ENCODE results near the gene HCRTR2. TPM values are rescaled to one million over a fixed set of nuclear protein-coding genes. Genes with fewer than 3 reads are reported as not detected.
A peak's percentile ranks its signal among the peaks of the same experiment; 100 is the strongest.
"Not testable (repeated sequence)": the region's sequence is repeated elsewhere in the genome, so short reads cannot be mapped to it uniquely, and the experiment has no call there.

The HCRTR2 gene
- not detected in 2 replicates for total RNA-seq

DNA sequence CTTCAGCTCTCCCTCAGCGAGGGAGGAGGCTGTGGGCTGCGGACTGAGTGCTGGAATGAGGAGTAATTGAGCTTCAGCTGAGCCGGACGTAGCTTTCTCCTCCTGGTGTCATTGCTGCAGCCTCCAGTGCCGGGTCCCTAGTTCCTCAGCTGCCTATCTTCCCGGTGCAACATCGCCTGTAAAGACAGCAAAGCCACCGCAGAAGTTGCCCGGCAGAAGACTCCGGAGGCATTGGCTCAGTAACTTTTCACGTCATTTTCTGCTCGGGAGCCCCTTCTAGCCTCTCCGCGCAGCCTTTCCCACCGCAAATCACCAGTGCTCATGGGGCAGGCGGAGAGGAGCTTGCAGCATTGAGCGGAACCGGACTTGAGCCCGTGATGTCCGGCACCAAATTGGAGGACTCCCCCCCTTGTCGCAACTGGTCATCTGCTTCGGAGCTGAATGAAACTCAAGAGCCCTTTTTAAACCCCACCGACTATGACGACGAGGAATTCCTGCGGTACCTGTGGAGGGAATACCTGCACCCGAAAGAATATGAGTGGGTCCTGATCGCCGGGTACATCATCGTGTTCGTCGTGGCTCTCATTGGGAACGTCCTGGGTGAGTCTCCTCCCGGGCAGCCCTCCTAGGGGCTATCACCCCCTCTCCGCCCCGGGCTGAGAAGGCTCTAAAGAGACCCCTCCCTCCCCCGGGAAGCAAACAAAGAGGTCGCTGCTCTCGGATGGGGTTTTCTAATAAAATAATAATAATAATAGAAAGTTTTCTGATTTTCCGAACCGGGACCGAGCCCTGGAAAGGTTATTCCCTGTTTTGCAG lies at the start of gene HCRTR2:
TSS of gene HCRTR2 (plus strand) at position 305 of the 816 bp plus-strand sequence. CDS start at position 378, 73 bp downstream.
- DNase-seq (ENCODE audit: low read depth): no peak

GRCh38 chr6:55130806-55131324 lies 43.5 kb upstream of the HCRTR2 start:
- peak; percentile 57 for DNase-seq (ENCODE audit: low read depth)

DNA sequence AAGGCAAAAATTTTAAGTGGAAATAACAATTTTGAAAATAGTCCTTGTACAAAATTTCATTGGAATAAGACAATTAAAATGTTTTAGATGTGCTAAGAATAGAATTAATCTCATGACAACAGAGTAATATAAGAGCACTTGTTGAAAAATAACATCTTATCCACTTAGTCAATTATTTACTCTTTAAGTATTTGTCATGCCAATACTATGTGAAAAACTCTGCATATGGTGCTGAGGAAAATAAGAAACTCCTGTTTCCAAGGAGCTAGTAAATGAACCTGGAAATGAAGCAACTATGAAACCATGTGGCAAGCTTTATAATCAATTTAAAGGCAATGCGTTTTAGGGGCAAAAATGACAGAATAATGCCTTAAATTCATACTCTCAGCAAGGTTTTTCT lies 42.7 kb upstream of the HCRTR2 start:
- DNase-seq (ENCODE audit: low read depth): peak; percentile 84

DNA sequence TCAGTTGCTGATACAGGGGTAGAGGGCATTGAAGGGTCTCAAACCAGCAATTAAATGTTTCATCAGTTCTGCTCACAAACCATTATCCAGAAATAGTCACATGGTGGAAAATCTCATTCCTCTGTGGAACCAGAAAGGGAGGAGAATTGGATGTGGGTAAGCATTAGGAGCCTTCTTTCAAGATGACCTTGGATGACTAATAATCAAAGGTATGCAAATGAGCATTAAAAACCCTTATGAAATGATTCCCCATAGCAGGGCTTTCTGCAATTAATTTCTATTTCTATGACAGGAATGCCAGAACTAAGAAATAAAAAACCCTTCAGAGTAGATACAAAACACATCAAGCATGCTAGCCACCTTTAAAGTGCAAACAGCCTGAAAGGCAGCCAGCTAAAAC lies 37.4 kb upstream of the HCRTR2 start:
- DNase-seq (ENCODE audit: low read depth): no peak

DNA sequence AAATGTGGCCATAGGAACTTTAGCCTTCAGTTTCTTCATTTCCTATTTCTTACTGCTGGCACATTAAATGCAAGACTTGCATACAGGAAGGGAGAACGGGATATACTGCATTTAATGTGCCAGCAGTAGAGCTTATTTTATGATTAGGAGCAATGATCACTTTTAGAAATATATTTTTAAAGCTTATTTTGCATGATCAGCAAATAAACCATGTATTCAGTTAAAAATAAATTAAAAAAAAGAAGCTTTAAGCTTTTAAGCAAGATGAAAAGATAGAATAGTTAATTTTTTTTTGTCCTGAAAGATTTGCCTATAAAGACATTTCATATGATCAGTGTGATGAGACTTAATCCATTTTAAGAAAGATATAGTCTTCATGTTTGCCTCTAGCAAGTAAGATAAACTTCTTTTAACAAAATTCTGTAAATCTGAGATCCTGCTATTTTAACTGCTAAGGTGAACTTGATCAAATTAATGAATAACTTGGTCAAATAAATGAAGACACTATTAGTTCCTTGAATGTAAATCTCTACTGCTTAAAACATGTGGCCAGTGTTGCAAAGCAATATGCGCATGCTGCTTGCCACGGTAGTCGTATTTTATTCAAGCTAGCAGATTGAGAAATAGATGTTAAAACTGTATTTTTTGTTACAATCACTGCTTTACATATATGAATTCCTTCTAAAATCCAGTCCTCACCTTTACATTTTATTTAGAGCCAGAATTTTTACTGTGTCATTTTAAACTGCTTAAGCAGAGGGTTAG lies 36.2 kb upstream of the HCRTR2 start:
- no peak for DNase-seq (ENCODE audit: low read depth)

DNA sequence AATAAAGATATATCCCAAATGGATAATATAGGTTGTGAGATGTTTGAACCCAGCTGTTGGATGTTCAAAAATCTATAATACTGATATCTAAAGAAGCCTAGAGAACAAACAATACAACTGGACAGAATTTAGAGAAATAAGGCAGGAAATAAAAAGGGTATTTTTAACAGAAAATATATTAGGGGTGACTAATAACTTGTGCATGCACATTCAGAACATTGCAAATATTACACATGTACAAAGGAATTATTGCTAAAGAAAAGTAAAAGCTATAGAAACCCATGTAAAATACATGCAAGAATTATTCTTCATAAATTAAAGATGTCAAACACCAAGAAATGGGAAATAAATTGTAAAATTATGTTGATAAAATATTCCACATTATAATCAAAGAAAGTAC lies 32.7 kb upstream of the HCRTR2 start:
- DNase-seq (ENCODE audit: low read depth): no peak

GRCh38 chr6:55142610-55143009 lies 31.7 kb upstream of the HCRTR2 start:
- DNase-seq (ENCODE audit: low read depth): no peak

GRCh38 chr6:55153284-55153683 lies 21.0 kb upstream of the HCRTR2 start:
- no peak for DNase-seq (ENCODE audit: low read depth)

GRCh38 chr6:55158784-55159183 lies 15.5 kb upstream of the HCRTR2 start:
- not testable (repeated sequence) for DNase-seq (ENCODE audit: low read depth)

- no peak for DNase-seq (ENCODE audit: low read depth)
Observed at GRCh38 chr6:55167860-55168259, 6.5 kb upstream of the HCRTR2 start.

GRCh38 chr6:55175078-55176049 lies 1.0 kb downstream of the HCRTR2 start:
- no peak for DNase-seq (ENCODE audit: low read depth)

DNA sequence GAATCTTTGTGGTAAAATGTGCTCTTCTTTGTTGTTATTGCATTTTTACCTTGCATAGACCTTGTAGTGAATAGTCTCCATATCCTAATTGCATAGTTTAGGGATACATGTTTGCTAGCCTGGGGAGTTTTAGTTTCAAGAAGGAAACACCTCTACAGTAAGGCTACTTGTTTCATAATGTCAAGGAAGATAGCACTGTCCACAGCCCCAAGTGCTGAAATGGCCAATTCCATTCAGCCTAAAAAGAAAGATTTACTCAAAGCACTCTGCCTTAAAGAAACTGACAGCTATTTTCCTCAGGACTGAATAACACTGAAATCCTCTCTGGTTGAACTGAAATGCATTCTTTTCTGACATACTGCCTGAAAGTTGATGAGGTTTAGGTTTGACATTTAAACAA lies 2.6 kb downstream of the HCRTR2 start:
- peak; percentile 41 for DNase-seq (ENCODE audit: low read depth)

- DNase-seq (ENCODE audit: low read depth): no peak
Observed at GRCh38 chr6:55180258-55180657, 5.9 kb downstream of the HCRTR2 start.

GRCh38 chr6:55182016-55182650 lies 7.8 kb downstream of the HCRTR2 start:
- DNase-seq (ENCODE audit: low read depth): peak; percentile 5

DNA sequence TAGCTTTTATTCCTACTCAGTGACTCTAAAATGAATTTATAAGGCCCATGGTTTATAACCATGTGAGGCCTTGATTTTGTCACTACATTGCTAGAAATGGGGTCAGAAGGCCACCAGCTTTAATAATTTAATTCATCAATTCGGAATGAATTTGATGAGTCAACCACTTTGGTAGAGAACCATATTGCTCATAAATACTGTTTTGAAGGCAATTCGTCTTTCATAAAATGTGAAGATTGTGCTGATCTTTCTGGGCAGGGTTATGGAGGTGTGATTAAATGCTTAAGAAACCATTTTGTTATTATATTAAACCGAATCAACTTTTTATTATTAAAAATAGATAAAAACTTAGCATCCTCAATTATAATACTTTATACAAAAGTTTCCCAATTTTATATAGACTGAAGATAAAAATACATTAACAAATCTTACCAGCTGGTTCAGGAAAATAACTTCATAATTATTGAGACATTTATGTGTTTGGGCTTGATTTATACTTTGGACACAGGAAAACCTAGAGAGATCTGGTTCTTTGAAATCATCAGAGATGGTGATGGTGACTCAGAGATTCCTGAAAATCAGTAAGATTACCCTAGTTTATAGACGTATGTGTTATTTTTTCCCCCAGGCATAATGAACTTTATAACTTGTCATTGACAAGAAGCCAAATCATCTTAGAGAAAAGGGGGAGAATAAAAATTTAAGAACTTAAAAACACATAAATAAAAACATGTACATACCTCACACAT lies 10.6 kb downstream of the HCRTR2 start:
- no peak for DNase-seq (ENCODE audit: low read depth)

- no peak for DNase-seq (ENCODE audit: low read depth)
Observed at GRCh38 chr6:55198715-55199114, 24.4 kb downstream of the HCRTR2 start.

GRCh38 chr6:55199239-55199638 lies 24.9 kb downstream of the HCRTR2 start:
- no peak for DNase-seq (ENCODE audit: low read depth)

GRCh38 chr6:55208478-55209458 lies 34.5 kb downstream of the HCRTR2 start:
- peak; percentile 35 for DNase-seq (ENCODE audit: low read depth)

DNA sequence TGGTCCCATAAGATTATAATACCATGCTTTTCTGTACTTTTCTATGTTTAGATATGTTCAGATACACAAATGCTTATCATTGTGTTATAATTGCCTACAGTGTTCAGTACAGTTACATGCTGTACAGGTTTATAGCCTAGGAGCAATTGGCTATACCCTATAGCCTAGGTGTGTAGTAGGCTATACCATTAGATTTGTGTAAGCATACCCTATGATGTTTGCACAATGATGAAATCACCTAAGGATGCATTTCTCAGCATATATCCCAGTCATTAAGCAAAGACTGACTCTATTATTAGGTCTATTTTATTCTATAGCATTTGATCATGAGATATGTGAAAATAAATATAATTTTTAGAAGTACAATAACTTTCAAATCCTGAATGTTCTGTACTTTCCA lies 36.6 kb downstream of the HCRTR2 start:
- DNase-seq (ENCODE audit: low read depth): no peak

Measured in renal cortical epithelial cell (primary cell).